Right atrium auricular region (tissue), 2 donors: ENCODE measurements around the gene PLA2G5. TPM values are rescaled to one million over a fixed set of nuclear protein-coding genes. Genes with fewer than 3 reads are reported as not detected.

ENCODE experiments used
- DNase-seq: peaks from one replicate; pipeline ENCODE4 v3.0.0-alpha.2; 2019; ENCODE audit warnings: low spot score
- H3K27ac ChIP-seq, 2 donors: fragments of 200-600 bp; sonication (generic); 1 replicate in 1 of 2; 2 replicates in 1 of 2; pipeline ENCODE4 v1.5.1; 2016 to 2019
- H3K27me3 ChIP-seq, 2 donors: fragments of 200-600 bp; sonication (generic); one replicate each; pipeline versions ENCODE4 v1.5.1 to v1.6.0; 2017 to 2019
- H3K36me3 ChIP-seq: fragments of 200-600 bp; sonication (generic); one replicate; pipeline ENCODE4 v1.5.1; 2016
- H3K4me1 ChIP-seq, 2 donors: fragments of 200-600 bp; sonication (generic); one replicate each; pipeline versions ENCODE4 v1.5.1 to v1.6.0; 2017 to 2019
- H3K4me3 ChIP-seq, 2 donors: fragments of 200-600 bp; sonication (generic); 1 replicate in 1 of 2; 2 replicates in 1 of 2; pipeline ENCODE4 v1.5.1; 2017 to 2019; ENCODE audit warnings: mild to moderate bottlenecking in 1 of 2, moderate library complexity in 1 of 2
- H3K9me3 ChIP-seq, 2 donors: fragments of 200-600 bp; sonication (generic); one replicate each; pipeline ENCODE4 v1.5.1; 2019
- CTCF ChIP-seq, 2 donors: fragments of 200-600 bp; sonication (generic); IDR thresholded peaks; one replicate each; pipeline ENCODE4 v1.5.1; 2019; ENCODE audit warnings: antibody characterized with exemption in 2 of 2
- total RNA-seq, 2 donors: library from RNA; depleted of rRNA; stranded (reverse); fragments of >200 nt; gene quantifications; one replicate each; pipeline ENCODE4 v1.1.0, GENCODE V29; 2016

The PLA2G5 gene
- total RNA-seq, 2 donors from 2014 or later: 115 to 149 TPM

GRCh38 chr1:20139776-20140612, 70.0 kb downstream of the PLA2G5 start:
- Histone ChIP-seq H3K36me3 (no peaks in the 10 kb centered on the region), H3K4me1 (no peaks in the 10 kb centered on the region), H3K9me3 (no peaks in the 10 kb centered on the region), H3K27ac (no peak overlapping the region), H3K4me3 (no peak overlapping the region), H3K27me3 (no peaks in the 10 kb centered on the region)
- no peak for TF ChIP-seq CTCF (IDR thresholded peaks at IDR 0.05)
- DNase-seq: no peak

GRCh38 chr1:20141001-20141400, 71.0 kb downstream of the PLA2G5 start:
- Histone ChIP-seq H3K9me3 (no peaks in the 10 kb centered on the region), H3K36me3 (no peaks in the 10 kb centered on the region), H3K4me3 (no peak overlapping the region), H3K4me1 (no peaks in the 10 kb centered on the region), H3K27ac (no peak overlapping the region), H3K27me3 (no peaks in the 10 kb centered on the region)
- no peak for TF ChIP-seq CTCF (IDR thresholded peaks at IDR 0.05)
- no peak for DNase-seq

GRCh38 chr1:20141466-20141865, 71.5 kb downstream of the PLA2G5 start:
- no peak for DNase-seq
- Histone ChIP-seq H3K36me3 (no peaks in the 10 kb centered on the region), H3K4me3 (no peak overlapping the region), H3K4me1 (no peaks in the 10 kb centered on the region), H3K27ac (no peak overlapping the region), H3K9me3 (no peaks in the 10 kb centered on the region), H3K27me3 (no peaks in the 10 kb centered on the region)
- no peak for TF ChIP-seq CTCF (IDR thresholded peaks at IDR 0.05)

Other genes starting within 250 kb of the PLA2G5 start
- 10 to 100 TPM in 1 of 2 donors, 1 to 10 TPM in 1; 2.4 to 31.6 TPM for gene OTUD3, start 187.8 kb upstream of the PLA2G5 start, total RNA-seq
- gene PLA2G2E, start 146.6 kb upstream of the PLA2G5 start, total RNA-seq: not detected
- 1,000 to 10,000 TPM in 1 of 2 donors, 100 to 1,000 TPM in 1; 185 to 1,320 TPM for gene PLA2G2A, start 90.6 kb upstream of the PLA2G5 start, total RNA-seq
- gene PLA2G2D, start 49.3 kb downstream of the PLA2G5 start, total RNA-seq: not detected
- not detected for gene PLA2G2F, start 69.1 kb downstream of the PLA2G5 start, total RNA-seq
- gene UBXN10, start 115.9 kb downstream of the PLA2G5 start, total RNA-seq: 1 to 10 TPM; 2.7 to 7.3 TPM
- gene PLA2G2C, start 116.3 kb downstream of the PLA2G5 start, total RNA-seq: not detected
- gene VWA5B1, start 220.7 kb downstream of the PLA2G5 start, total RNA-seq: under 1 TPM; 0.22 to 0.43 TPM